NCI-H187 treated with DMSO at 0.1 percent for 48 hours (cell line): ENCODE data around the gene GDPD5.

Source experiments
- DNase-seq: peaks from one replicate; lab custom pipeline; 2025; lab: John Stamatoyannopoulos, UW

GDPD5 gene

DNA sequence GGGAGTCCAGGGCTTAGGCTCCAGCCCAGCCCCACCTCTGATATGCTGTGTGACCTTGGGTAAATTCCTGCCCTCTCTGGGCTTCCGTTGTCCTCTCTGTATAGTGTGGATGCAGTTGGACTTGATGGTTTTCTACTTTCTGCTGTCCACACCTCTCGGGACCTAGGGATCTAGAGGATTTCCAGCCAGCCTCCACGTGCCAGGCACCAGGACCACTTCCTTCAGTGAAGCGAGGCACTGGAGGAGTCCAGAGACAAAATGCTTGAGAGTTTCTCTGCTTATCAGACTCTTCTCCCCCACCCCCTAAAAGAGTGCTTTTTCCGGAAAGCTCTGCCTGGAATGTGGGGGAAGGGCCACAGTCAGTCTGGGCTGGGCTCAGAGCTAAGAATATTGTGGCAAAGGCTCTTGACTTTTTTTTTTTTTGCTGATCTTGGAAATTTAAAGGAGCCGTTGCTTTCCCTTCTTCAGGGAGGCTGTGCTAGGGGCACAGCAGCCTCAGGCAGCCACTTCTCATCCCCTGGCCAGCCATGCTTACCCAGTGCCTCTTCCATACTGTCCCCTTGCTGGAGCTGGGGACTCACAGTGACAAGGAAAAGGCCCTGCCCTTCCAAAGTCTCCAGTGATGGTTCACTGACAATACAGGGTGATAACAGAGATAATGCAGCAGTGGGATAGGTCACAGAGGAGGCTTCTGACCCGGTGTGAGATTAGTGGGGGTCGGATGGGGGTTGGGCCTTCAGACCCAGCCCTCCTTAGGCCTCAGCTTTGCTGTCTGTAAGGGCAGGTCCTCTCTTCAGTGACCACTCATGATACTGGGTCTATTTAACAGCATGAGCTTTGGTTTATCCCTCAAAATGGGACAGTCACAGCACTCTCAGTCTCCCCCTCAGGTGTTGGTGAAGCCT is 33.5 kb upstream of the GDPD5 start:
- DNase-seq, result no peak

DNA sequence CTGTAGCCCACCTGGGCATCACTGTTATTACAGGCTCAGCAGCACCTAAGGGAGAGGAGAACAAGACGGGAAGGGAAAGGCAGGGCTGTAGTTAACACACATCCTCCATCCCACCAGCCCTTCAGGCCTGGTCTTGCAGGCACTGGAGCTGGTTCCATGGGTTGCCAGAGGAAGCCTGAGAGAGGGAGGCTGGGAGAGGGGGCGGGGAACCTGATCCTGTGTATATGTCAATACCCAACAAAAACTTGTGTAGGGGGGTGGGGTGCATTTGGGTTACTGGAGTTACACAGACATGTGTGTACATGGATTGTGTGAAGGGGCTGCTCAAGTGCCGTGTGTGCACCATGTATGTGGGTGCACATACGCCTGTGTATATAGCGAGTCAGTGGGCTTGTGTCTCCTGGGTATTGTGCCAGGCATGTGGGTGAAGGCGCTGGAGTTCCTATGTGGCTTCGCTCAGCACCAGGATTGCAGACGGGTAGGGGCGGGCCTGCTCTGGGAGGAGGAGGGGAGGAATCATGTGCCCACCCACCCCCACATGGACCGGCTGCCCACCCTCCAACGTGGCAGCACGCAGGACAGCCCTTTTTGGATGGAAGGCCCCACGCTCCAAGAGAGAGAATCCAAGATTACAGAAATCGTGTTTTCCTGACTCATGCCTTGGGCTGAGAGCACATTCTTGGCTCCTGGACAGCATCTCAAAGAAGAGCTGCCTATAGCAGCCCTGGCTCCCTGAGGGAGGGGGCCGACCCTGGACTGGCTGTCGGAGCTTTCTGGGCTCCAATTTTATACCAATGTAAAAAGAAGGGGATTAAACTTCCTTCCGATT is 32.1 kb upstream of the GDPD5 start:
- no peak for DNase-seq

DNA sequence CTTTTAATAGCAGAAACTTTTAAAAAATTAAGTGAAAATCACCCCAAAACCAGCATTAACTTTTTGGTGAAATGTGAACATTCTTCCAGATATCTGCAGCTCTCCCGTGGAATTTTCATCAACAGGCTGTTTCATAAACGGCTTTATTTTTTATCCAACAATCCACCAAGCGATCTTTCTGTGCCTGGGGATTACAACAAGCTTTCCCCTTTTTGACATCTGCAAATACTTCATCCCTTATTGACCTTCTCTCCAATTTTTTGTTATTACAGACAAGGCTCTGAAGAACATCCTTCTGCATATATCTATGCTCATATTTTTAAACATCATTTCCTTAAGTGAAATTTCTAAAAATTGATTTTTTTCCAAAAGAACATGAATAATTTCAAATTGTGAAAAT is 30.5 kb upstream of the GDPD5 start:
- no peak for DNase-seq

DNA sequence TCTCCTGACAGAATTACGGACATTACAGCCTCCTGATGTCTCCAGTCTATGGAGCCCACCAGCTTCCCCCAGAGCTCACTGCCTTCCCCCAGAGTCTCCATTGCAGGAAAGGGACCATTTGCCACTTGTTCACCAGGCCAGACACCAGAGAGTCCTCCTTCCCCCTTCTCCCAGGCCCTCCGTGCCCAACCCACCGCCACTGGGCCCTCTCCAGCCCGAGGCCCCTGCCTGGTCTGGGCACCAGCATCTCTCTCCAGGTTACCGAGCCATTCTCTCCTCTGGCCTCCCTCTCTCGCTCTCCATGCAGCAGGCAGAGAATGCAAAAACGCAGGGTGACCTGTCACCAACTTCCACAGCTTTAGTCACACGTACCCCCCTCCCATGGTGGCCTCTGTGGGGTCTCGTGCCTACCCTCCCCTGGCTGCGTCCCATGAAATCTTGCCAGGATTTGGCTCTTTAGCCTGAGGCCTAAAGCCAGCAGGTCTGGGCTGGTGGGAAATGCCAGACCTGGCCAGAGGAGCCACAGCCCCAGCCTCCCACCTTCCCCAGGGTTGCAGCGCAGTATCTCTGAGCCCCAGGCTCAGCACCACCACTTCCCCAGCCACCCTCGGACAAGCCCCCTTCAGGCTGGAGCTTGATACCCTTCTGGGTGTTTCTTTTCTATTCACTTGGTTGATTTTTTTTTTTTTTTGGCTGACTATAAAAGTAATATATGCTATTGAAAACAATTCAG is 29.5 kb upstream of the GDPD5 start:
- no peak for DNase-seq

DNA sequence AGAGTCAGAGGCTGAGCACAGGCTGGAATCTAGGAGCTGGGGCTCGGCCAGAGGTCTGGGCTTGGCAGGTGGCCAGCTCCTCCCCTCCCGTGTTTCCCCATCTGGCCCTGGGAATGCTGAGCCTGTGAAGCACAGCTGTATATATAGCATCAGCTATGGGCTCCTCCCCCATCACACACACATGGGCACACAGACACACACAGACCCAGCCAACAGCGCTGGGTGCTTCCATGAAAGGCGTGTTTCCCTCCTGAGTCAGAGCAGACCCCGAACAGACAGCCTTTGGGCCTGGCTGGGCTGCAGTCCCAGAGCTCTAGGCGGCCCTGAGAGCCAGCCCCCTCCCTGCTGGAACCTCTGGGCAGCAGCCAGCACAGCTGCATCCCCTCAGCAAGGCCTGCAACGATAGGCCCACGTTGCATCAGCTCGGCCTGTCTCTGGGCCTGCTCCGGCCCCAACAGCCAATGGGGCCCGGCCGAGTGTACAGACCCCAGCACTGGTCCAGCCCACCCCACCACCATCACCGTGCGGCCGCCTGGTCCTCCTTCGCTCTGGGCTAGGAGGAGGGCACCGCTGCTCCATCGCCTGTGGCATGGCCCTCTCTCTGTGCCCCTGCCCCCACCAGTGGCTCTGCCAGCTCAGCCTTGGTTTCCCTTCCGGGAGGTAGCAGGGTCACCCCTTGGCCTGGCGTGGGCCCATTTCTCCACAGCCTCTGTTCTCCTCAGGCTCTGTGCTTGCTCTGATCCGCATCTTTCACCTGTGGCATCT is 28.7 kb upstream of the GDPD5 start:
- DNase-seq, result no peak

DNA sequence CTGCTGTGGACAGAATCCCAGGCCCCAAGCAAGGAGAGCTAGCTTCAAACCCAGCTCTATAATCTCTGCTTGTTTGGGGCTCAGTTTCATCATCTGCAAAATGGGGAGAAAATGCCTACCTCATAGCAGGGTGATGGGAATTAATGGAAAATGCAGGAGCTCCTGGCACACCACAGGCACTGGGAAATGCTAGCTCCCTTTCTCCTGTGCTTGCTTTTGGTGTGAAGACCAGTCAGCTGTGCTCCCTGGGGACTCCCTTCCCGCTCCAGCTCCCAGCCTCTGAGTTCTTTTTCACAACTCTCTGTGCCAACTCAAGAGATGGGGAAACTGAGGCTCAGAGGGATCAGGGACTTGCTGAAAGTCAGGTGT is 28.1 kb upstream of the GDPD5 start:
- no peak for DNase-seq

DNA sequence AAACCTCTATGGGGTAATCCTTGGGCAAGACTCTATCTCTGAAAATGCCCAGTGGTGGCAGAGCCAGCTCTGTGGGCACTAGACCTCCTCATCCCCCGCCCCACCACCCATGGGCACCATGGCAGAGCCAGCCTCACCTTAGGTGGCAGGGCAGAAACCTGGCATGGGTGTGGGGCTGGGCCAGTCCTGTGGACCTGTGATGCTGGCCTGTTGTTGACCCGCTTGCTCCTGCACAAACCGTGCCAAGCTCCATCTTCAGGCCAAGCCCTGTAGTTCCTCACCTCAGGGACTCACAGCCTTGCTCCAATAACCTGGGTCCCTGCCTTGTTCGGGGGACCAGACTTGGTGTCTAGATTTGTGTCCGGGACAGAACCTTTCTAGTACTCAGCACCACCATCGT is 27.4 kb upstream of the GDPD5 start:
- DNase-seq, result no peak

DNA sequence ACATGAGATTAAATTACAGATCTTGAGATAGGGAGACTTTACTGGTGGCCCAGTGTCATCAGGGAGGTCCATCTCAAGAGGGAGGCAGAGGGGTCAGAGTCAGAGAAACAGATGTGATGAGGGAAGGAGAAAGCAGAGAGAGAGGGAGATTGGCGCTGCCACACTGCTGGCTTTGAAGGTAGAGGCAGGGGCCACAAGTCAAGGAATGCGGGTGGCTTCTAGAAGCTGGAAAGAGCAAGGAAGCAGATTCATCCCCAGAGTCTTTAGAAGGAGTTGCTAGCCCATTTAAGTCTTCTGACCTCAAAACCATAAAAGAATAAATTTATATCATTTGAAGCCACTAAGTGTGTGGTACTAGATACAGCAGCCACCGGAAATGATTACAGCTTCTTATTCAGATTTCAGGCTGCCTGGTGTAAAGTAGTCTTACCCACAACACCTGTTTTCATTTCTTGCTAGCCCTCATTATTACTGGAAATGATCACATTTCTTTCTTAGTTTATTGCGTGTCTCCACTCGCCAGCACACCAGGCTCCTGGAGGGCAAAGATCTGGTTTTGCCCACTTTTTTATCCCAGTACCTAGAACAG is 23.7 kb upstream of the GDPD5 start:
- no peak for DNase-seq

DNA sequence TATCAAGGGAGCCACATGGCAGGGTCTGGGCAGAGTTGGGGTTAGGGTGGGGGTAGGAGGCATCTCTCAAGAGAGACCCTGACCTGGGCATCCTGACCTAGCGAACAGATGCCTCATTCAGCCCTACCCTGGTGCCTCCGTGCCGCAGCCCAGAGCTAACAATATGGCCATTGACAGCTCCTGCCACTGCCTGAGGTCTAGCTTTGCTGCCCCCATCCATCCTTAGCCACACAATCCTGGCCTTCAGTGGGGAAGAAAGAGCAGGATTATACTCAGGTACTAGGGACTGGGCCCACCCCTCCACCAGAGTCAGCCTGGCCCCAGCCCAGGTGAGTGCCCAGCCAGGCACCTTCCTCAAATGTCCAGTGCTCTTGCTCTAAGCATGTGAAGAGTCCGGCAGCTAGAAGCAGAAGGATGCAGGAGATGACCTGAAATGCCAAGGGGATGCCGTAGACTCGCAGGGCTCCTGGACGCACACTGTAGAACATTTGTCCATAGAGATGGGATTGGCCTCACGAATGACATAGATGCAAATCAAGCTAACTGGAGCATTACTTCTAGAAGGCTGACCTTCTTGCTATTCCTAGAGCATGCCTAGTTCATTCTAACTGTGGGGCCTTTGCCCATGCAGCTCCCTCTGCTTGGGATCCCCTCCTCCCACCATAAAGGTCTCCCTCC is 23.0 kb upstream of the GDPD5 start:
- no peak for DNase-seq

DNA sequence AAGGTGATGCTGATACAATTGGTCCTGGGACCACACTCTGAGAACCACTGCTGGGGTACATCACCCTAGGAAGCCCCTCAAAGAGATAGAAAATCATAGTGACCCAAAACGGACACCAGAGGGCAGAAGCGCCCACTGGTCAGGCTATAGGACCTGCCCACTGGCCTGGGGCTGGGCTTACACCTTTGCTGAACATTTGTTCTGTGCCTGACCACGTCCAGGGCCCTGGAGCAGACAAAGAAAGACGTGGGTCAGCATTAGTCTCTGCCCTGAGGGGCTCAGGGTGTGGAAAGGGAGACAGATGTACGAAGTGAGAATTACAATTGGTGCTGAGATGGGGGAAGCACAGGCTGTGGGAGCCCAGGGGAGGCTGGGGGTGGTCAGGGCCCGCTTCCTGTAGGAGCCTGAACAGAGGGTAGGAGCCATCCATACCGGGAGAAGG is 21.9 kb upstream of the GDPD5 start:
- no peak for DNase-seq

DNA sequence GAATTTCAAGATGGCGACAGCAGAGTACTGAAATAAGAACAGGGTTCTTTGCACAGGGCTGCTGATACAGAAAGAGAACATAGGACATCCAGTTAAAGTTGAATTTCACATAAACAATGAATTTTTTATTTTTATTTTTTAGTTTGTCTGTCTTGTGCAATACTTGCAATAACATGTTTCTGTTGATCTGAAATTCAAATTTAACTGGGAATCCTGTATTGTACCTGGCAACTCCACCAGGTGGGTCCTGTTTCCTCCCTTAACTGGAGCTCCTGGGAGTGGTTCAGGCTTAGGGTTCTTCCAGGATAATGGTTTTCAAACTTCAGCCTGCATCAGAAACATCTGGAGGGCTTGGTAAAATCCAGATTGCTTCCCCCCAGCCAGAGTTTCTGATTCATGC is 21.4 kb upstream of the GDPD5 start:
- no peak for DNase-seq

DNA sequence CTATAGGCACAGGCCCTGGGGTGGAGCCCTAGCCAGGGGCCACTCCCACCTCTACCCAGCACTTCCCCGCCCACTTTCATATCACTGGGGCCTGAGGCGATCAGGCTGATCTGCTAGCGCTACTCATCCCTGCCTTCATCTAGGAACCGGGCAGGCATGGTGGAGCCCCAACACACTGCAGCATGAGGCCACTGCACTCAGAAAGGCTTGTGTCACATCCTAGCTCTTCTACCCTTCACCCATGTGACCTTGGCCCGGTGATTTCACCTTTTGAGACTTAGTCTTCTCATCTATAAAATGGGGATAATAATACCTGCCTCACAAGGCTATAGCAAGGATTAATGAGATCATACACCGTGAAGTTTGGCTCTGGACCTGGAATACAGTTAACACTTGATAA is 18.1 kb upstream of the GDPD5 start:
- DNase-seq, result no peak

DNA sequence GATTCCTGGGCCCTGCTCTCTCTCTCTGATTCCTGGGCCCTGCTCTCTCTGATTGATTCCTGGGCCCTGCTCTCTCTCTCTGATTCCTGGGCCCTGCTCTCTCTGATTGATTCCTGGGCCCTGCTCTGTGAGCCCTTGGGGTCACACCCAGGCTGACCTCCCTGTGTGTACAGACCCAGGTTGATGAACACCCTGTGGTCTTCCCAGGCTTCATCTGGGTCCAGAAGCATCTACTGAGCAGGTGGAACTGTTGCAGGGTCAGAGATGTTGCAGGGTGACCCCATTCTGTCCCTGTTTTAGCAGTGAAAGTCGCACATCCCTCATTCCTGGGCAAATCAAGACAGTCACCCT is 16.3 kb upstream of the GDPD5 start:
- DNase-seq, result no peak

DNA sequence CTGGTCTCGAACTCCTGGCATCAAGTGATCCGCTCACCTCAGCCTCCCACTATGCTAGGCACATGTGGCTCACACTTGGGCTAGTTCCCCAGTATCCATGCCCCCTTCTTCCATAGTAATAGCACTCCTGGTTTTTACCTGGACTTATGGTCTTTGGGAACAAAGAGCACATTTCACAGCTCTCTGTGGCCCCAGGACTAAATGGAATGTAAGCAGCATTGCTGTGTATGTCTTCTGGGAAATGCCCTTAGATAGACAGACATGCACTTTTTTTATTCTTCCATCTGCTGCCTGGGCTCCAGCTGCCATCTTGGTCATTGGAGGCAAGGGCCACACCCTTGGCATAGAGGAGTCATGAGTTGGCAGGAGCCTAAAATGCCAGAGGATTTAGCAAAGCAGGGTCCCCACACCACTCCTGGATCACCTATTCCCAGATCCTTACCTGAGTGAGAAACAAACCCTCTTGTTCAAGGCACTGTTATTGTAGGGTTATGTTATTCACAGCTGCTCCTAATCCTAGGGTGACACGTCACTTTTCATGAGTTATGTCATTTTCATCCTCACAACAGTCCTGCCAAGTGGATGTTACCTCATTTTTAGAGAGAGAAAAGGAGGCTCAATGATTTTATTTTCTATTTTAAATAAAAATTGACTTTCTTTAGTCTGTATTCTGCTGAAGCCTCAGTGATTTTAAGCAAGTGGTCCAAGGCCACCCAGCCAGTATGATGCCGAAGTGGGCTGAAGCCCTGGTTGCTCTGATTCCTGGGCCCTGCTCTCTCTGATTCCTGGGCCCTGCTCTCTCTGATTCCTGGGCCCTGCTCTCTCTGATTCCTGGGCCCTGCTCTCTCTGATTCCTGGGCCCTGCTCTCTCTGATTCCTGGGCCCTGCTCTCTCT is 15.7 kb upstream of the GDPD5 start:
- DNase-seq, result no peak

DNA sequence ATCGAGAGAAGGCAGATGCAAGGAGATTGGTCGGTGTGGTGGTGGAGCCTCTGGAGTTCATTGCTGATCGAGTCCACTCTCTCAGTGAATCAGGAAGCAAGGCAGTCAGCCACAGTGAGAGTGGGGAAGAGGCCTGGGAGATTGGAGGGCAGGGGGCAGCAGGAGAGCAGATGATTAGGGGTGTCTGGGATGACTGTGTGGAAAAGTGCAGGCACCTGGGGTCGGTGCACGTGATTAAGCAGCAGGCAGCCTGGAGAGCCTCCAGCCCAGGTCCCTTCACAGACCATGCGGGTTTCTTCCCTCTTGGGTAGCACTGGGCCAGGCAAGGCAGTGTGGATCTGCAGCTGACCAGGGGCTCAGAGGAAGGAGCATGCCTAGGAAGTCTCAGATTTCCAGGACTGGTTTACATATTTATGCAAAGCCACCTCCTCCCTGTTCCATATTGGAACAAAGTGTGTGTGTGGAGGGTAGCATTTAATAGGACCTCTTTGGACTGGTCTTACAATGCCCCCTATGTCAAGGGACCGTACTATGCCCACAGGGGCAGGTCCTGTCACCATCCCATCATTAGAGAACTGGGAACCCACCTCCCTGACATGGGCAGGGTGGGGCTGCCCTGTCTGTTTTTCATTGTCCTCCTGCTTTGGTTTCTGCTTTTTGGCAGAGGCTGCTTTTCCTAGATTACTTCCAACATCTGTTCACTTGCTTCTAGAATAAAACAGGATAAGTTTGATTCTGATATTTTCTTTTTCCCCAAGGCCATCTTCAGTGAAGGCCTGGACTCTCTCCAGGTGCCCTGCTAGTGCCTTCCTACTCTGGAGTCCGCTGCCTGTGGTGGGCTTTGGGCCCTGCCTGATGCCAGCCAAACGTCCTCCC is 14.0 kb upstream of the GDPD5 start:
- no peak for DNase-seq

DNA sequence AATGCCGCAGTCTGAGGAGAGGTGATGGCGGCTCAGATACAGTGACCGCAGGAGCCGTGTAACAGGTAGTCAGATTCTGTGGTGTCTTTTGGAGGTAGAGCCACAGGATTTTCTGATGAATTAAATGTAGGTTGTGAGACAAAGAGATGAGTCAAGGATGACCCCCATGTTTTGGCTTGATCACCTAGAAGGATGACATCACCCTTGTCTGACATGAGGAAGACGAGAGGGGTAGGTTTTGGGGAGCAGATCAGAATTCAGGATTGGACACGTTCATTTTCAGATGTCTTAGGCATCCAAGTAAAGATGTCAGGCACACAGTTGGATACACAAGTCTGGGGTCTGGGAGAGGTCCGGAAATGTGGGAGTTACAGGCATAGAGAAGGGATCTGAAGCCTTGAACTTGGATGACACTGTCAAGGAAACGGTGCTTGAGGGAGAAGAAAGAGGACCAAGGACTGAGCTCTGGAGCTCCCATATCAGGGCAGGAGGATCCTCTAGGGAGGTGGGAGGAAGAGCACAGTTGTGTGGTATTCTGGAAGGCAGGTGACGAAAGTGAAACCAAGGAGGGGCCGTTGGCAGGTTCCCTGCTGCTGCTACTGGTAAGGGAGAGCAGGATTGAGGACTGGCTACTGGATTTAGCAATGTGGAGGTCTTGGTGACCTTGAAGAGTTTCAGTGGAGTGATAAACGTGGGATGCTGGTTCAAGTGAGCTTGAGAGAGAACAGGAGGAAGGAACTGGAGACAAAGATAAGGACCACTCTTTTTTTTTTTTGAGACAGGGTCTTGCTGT is 12.6 kb upstream of the GDPD5 start:
- no peak for DNase-seq

DNA sequence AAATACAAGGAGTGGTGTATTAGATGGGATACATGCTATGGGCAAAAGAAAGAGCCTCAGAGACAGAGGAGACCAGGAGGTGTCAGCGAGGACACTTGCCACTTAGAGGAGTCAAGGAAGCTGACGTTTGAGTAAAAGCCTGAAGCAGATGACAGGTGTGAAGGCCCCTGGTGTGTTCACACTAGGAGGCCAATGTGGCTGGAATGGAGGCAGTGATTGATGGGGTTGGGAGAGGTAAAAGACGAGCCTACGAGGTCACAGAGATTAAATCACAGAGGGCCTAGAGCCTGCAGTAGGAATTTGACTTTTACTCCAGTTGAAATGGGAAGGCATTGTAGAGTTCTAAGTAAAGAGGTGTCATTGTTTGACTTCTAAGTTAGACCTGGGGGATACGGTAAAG is 12.0 kb upstream of the GDPD5 start:
- no peak for DNase-seq
